Ramos (cell line): ENCODE data around the gene KCNH4.

Experiments
- in situ Hi-C: fragments of 300-500 bp; cut with MboI; formaldehyde crosslinking; loops from one replicate; pipeline ENCODE4 v1.14.3; 2022; ENCODE audit warnings: low sequenced_read_pairs; ENCODE audit not compliant: unreplicated experiment

The KCNH4 gene

DNA sequence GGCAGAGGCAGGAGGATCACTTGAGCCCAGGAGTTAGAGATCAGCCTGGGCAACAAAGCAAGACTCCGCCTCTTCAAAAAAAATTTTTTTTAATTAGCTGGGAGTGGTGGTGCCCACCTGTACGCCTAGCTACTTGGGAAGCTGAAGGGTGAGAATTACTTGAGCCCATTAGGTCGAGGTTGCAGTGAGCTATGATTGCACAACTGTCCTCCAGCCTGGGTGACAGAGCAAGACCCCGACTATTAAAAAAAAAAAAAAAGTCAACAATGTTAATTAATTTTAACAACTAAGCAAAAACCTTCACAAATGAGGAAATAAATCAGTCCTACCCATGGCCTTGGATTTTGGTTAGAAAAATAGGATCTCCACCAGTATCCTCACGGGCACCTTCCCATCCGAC, 73.8 kb downstream of the KCNH4 start:
- in situ Hi-C loops: loop anchor here (25.0 kb wide), 1 partner anchor 370 kb away; the partner anchor contains the start of gene HAP1
